MCF 10A (cell line): Measurements from ENCODE around the gene ZNF692. TPM values are rescaled to one million over a fixed set of nuclear protein-coding genes. Genes with fewer than 3 reads are reported as not detected.
A peak's percentile ranks its signal among the peaks of the same experiment; 100 is the strongest.

Experiments used
- BruUV-seq: library from RNA; stranded (reverse); fragments of 400-500 nt; replicated peaks from 2 replicates; lab custom pipeline; 2021; lab: Mats Ljungman, UMichigan
- CTCF ChIA-PET: fragments of 300-600 bp; sonication (Branson Sonifier 250); formaldehyde crosslinking; extraction: SDS; loops from one replicate; lab custom pipeline; 2021; ENCODE audit warnings: antibody characterized with exemption, inconsistent platforms; lab: Yijun Ruan, JAX
- POLR2A ChIA-PET: fragments of 300-600, 350-650 bp; sonication (Branson Sonifier 250); formaldehyde crosslinking; extraction: SDS; loops from one replicate; lab custom pipeline; 2020; ENCODE audit warnings: antibody characterized with exemption, inconsistent platforms; lab: Yijun Ruan, JAX
- DNase-seq: peaks from one replicate; pipeline ENCODE4 v3.0.0-alpha.2; 2018; ENCODE audit not compliant: unreplicated experiment
- H3K27ac Mint-ChIP-seq: one replicate; pipeline ENCODE4 v1.8.0; 2022; ENCODE audit warnings: mild to moderate bottlenecking, low read depth, mixed read lengths; ENCODE audit not compliant: unreplicated experiment
- H3K27me3 Mint-ChIP-seq: one replicate; pipeline ENCODE4 v1.8.0; 2022; ENCODE audit warnings: mixed read lengths; ENCODE audit not compliant: insufficient read depth, unreplicated experiment
- H3K36me3 Mint-ChIP-seq: one replicate; pipeline ENCODE4 v1.8.0; 2022; ENCODE audit warnings: mild to moderate bottlenecking, moderate library complexity, mixed read lengths; ENCODE audit not compliant: insufficient read depth, unreplicated experiment
- H3K4me1 Mint-ChIP-seq: one replicate; pipeline ENCODE4 v1.8.0; 2022; ENCODE audit warnings: mixed read lengths; ENCODE audit not compliant: insufficient read depth, unreplicated experiment
- H3K4me3 Mint-ChIP-seq: one replicate; pipeline ENCODE4 v1.8.0; 2022; ENCODE audit warnings: mild to moderate bottlenecking, moderate library complexity, mixed read lengths; ENCODE audit not compliant: unreplicated experiment
- H3K9me3 Mint-ChIP-seq: one replicate; pipeline ENCODE4 v1.8.0; 2022; ENCODE audit warnings: mixed read lengths; ENCODE audit not compliant: unreplicated experiment
- intact Hi-C: fragments of 100-400 bp; cut with micrococcal nuclease; formaldehyde crosslinking; loops from 2 replicates; pipeline ENCODE4 v1.14.1; 2022
- microRNA-seq: library from miRNA; unstranded; fragments of <30 nt; microRNA quantifications from one replicate; pipeline ENCODE4 v1.2.0, GENCODE V29; 2022
- total RNA-seq: library from RNA; stranded (reverse); gene quantifications from 2 replicates; pipeline ENCODE4 v1.2.3, GENCODE V29; 2022
- TF ChIP-seq, protein P1 (sequence below): fragments of 200-600 bp; IDR thresholded peaks from one replicate; pipeline ENCODE4 v1.8.0; 2022; ENCODE audit warnings: antibody characterized with exemption, mild to moderate bottlenecking; ENCODE audit not compliant: unreplicated experiment

ZNF692 gene
- total RNA-seq, 1 experiment from 2014 or later, result 103 TPM

DNA sequence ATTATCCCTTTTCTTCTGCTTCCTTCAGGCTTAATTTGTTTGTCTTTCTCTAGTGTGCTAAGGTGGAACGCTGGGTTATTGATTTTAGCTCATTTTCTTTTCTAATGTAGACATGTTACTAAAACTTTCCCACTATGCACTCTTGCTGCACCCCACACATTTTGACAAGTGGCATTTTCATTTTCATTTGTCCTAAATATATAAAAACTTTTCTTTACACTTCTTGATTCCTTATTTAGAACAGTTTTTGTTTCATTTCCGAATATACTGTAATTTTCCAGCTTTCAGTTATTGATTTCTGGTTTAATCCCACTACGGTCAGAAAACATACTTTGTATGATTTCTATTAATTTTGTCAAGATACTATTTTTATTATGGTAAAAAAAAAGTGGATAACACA lies 58.4 kb downstream of the ZNF692 start:
- H3K27ac Mint-ChIP-seq, result no peak overlapping the region
- H3K36me3 Mint-ChIP-seq, result no peaks in the 10 kb centered on the region
- CTCF ChIA-PET, result interaction anchor here (0.7 kb wide), 1 partner anchor 465 kb away, joined by 3 read pairs; no protein-coding TSS in a partner anchor
- no peaks in the 10 kb centered on the region for H3K4me1 Mint-ChIP-seq
- no peak for DNase-seq
- POLR2A ChIA-PET, result interaction anchor here (0.6 to 1.3 kb wide), 3 partner anchors 26 to 37 kb away, joined by 3 to 5 read pairs (median 3); partner anchors contain the start of genes SH3BP5L and ZNF672
- H3K9me3 Mint-ChIP-seq, result no peaks in the 10 kb centered on the region
- H3K4me3 Mint-ChIP-seq, result no peak overlapping the region
- no TSS peak for BruUV-seq
- H3K27me3 Mint-ChIP-seq, result peaks cover 45% of the 10 kb centered on the region
- TF ChIP-seq, protein P1, sequence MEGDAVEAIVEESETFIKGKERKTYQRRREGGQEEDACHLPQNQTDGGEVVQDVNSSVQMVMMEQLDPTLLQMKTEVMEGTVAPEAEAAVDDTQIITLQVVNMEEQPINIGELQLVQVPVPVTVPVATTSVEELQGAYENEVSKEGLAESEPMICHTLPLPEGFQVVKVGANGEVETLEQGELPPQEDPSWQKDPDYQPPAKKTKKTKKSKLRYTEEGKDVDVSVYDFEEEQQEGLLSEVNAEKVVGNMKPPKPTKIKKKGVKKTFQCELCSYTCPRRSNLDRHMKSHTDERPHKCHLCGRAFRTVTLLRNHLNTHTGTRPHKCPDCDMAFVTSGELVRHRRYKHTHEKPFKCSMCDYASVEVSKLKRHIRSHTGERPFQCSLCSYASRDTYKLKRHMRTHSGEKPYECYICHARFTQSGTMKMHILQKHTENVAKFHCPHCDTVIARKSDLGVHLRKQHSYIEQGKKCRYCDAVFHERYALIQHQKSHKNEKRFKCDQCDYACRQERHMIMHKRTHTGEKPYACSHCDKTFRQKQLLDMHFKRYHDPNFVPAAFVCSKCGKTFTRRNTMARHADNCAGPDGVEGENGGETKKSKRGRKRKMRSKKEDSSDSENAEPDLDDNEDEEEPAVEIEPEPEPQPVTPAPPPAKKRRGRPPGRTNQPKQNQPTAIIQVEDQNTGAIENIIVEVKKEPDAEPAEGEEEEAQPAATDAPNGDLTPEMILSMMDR, result no peak
- intact Hi-C loops, result no loop called here

Small RNA genes lying within 50 kb of the gene (microRNA-seq; reads per million reads assigned to microRNA genes)
- 4.2 reads per million, percentile 32 among the genes with 10 or more reads in this experiment for gene MIR3124

Other genes with a start within 250 kb of the ZNF692 start
- gene OR2T11, start 224.0 kb downstream of the ZNF692 start, total RNA-seq, result not detected in 2 replicates
- gene OR2T35, start 213.8 kb downstream of the ZNF692 start, total RNA-seq, result not detected in 2 replicates
- not detected in 2 replicates for gene OR2T27, start 203.6 kb downstream of the ZNF692 start, total RNA-seq
- gene OR14I1, start 156.3 kb downstream of the ZNF692 start, total RNA-seq, result not detected in 2 replicates
- gene LYPD8, start 103.3 kb downstream of the ZNF692 start, total RNA-seq, result not detected in 2 replicates
- 31.5 and 34.0 TPM in 2 replicates for gene SH3BP5L, start 33.2 kb downstream of the ZNF692 start, total RNA-seq
- gene ZNF672, start 20.9 kb downstream of the ZNF692 start, total RNA-seq, result 35.8 and 36.2 TPM in 2 replicates
- gene PGBD2, start 47.1 kb upstream of the ZNF692 start, total RNA-seq, result 5.2 and 5.9 TPM in 2 replicates